ENCODE measurements around the gene TSPAN4.

DNA sequence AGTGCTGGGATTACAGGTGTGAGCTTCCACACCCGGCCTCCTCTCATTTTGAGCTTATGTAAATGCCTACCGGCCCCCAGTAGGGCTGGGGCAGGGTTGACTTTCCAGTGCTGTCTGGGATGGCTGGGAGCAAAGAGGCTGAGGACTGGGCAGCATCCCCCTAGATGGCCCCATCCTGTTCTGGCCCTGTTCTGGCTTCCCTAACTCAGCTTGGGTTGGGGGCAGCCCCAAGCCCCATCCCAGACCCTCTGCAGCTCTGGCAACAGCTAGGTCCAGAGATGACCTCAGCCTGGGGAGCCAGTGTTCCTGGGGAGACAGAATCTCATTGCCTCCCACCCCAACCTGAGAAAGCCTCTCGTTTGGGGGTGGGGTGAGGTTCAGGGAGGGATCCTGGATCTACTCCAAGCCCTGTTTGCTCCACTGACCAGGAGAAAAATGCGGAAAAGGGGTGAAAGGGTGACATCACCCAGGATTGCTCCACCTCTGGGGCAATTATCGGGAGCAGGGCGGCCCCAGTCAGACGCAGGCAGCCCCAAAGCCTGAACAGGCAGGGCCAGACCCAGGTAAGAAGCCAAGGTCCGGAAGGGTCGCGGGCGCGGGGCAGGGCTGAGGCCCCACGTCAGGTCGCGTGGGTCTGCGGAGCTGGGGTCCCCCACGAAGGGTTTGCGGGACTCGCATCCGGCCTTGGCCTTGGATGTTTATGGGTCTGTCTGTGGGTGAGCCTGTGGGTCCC lies 24.1 kb upstream of the TSPAN4 start, which contains the start of gene PNPLA2:
- TF ChIP-seq, protein P1, sequence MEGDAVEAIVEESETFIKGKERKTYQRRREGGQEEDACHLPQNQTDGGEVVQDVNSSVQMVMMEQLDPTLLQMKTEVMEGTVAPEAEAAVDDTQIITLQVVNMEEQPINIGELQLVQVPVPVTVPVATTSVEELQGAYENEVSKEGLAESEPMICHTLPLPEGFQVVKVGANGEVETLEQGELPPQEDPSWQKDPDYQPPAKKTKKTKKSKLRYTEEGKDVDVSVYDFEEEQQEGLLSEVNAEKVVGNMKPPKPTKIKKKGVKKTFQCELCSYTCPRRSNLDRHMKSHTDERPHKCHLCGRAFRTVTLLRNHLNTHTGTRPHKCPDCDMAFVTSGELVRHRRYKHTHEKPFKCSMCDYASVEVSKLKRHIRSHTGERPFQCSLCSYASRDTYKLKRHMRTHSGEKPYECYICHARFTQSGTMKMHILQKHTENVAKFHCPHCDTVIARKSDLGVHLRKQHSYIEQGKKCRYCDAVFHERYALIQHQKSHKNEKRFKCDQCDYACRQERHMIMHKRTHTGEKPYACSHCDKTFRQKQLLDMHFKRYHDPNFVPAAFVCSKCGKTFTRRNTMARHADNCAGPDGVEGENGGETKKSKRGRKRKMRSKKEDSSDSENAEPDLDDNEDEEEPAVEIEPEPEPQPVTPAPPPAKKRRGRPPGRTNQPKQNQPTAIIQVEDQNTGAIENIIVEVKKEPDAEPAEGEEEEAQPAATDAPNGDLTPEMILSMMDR (IDR thresholded peaks at IDR 0.05) = no peak
- no peak for TF ChIP-seq POLR2A (IDR thresholded peaks at IDR 0.05)

Data from testis (tissue), 2 donors.